Measurements from ENCODE around the gene ERBB4. TPM values are rescaled to one million over a fixed set of nuclear protein-coding genes. Genes with fewer than 3 reads are reported as not detected.

ERBB4 gene
- total and polyA plus RNA-seq, 5 donors: 4.3 to 38.8 (median 33.4) TPM

GRCh38 chr2:212337036-212337435 lies 201.6 kb downstream of the ERBB4 start:
- H3K4me1 ChIP-seq (ENCODE audit: control insufficient read depth, insufficient read depth, low read length): no peaks in the 10 kb centered on the region
- H3K9me3 ChIP-seq (ENCODE audit: control insufficient read depth, low read length): no peaks in the 10 kb centered on the region
- 47% methylated on average over 2 of the region's 2 CpGs for WGBS
- no peak overlapping the region for H3K4me3 ChIP-seq (ENCODE audit: low read length)
- no peaks in the 10 kb centered on the region for H3K27me3 ChIP-seq (ENCODE audit: control insufficient read depth, insufficient read depth)
- DNase-seq (no peak), ATAC-seq (no peak)
- H3K27ac ChIP-seq (ENCODE audit: low read length): no peak overlapping the region
- intact Hi-C loops (cut with DNase I): no loop called here

- no peaks in the 10 kb centered on the region for H3K27me3 ChIP-seq (ENCODE audit: control insufficient read depth, insufficient read depth)
- 45% methylated on average over 4 of the region's 4 CpGs for WGBS
- DNase-seq (peak; percentile 11 to 42 (median 13)), ATAC-seq (peak; percentile 32 to 64)
- no peak overlapping the region for H3K27ac ChIP-seq (ENCODE audit: low read length)
- H3K4me1 ChIP-seq (ENCODE audit: control insufficient read depth, insufficient read depth, low read length): no peaks in the 10 kb centered on the region
- intact Hi-C loops (cut with DNase I): no loop called here
- no peak overlapping the region for H3K4me3 ChIP-seq (ENCODE audit: low read length)
- no peaks in the 10 kb centered on the region for H3K9me3 ChIP-seq (ENCODE audit: control insufficient read depth, low read length)
These were observed 208.3 kb downstream of the ERBB4 start for GRCh38 chr2:212330263-212330662.

- no peak for ATAC-seq
These were observed 209.7 kb downstream of the ERBB4 start for GRCh38 chr2:212328712-212329496.

DNA sequence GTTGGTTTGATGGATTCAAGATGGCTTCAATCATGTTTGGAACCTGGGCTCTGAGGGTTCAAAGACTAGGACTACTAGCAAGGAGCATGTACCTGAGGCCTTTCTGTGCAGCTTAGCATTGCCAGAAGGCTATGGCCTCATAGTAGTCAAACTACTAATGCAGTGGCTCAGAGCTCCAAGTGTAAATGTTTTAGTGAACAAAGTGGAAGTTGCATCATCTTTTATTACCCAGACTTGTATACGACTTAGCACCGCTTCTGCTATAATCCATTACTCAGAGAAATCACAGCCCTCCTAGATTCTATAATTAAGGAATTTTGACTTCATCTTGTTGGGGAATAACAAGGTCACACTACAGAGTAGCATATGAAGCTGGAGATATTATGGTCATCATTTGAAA lies 210.5 kb downstream of the ERBB4 start:
- ATAC-seq (no peak), DNase-seq (no peak)
- no peaks in the 10 kb centered on the region for H3K4me1 ChIP-seq (ENCODE audit: control insufficient read depth, insufficient read depth, low read length)
- no peak overlapping the region for H3K4me3 ChIP-seq (ENCODE audit: low read length)
- H3K9me3 ChIP-seq (ENCODE audit: control insufficient read depth, low read length): no peaks in the 10 kb centered on the region
- no peak overlapping the region for H3K27ac ChIP-seq (ENCODE audit: low read length)
- WGBS: 71% methylated on average over 2 of the region's 2 CpGs
- intact Hi-C loops (cut with DNase I): no loop called here
- no peaks in the 10 kb centered on the region for H3K27me3 ChIP-seq (ENCODE audit: control insufficient read depth, insufficient read depth)

More at GRCh38 chr2:212328712-212329496, 209.7 kb downstream of the ERBB4 start:
- no peak overlapping the region for H3K4me3 ChIP-seq (ENCODE audit: low read length)
- no peaks in the 10 kb centered on the region for H3K27me3 ChIP-seq (ENCODE audit: control insufficient read depth, insufficient read depth)
- no peak for DNase-seq
- intact Hi-C loops (cut with DNase I): no loop called here
- H3K27ac ChIP-seq (ENCODE audit: low read length): no peak overlapping the region
- H3K9me3 ChIP-seq (ENCODE audit: control insufficient read depth, low read length): no peaks in the 10 kb centered on the region
- H3K4me1 ChIP-seq (ENCODE audit: control insufficient read depth, insufficient read depth, low read length): no peaks in the 10 kb centered on the region

GRCh38 chr2:212327171-212327809 lies 211.3 kb downstream of the ERBB4 start:
- Histone ChIP-seq H3K27me3 (ENCODE audit: control insufficient read depth, insufficient read depth) (no peaks in the 10 kb centered on the region), H3K4me1 (ENCODE audit: control insufficient read depth, insufficient read depth, low read length) (no peaks in the 10 kb centered on the region), H3K4me3 (ENCODE audit: low read length) (no peak overlapping the region), H3K9me3 (ENCODE audit: control insufficient read depth, low read length) (no peaks in the 10 kb centered on the region), H3K27ac (ENCODE audit: low read length) (no peak overlapping the region)
- DNase-seq: no peak
- intact Hi-C loops (cut with DNase I): no loop called here
- ATAC-seq: no peak
- WGBS: 79% methylated on average over 4 of the region's 4 CpGs

GRCh38 chr2:212318636-212319035 lies 220.0 kb downstream of the ERBB4 start:
- Histone ChIP-seq H3K4me3 (ENCODE audit: low read length) (no peak overlapping the region), H3K9me3 (ENCODE audit: control insufficient read depth, low read length) (no peaks in the 10 kb centered on the region), H3K27me3 (ENCODE audit: control insufficient read depth, insufficient read depth) (no peaks in the 10 kb centered on the region), H3K27ac (ENCODE audit: low read length) (no peak overlapping the region), H3K4me1 (ENCODE audit: control insufficient read depth, insufficient read depth, low read length) (no peaks in the 10 kb centered on the region)
- intact Hi-C loops (cut with DNase I): no loop called here
- ATAC-seq (no peak), DNase-seq (no peak)
- 79% methylated on average over 2 of the region's 2 CpGs for WGBS

GRCh38 chr2:212314680-212315079 lies 223.9 kb downstream of the ERBB4 start:
- no peak overlapping the region for H3K4me3 ChIP-seq (ENCODE audit: low read length)
- ATAC-seq (no peak), DNase-seq (no peak)
- intact Hi-C loops (cut with DNase I): no loop called here
- no peaks in the 10 kb centered on the region for H3K4me1 ChIP-seq (ENCODE audit: control insufficient read depth, insufficient read depth, low read length)
- no peaks in the 10 kb centered on the region for H3K9me3 ChIP-seq (ENCODE audit: control insufficient read depth, low read length)
- no peak overlapping the region for H3K27ac ChIP-seq (ENCODE audit: low read length)
- H3K27me3 ChIP-seq (ENCODE audit: control insufficient read depth, insufficient read depth): no peaks in the 10 kb centered on the region

GRCh38 chr2:212311807-212312404 lies 226.7 kb downstream of the ERBB4 start:
- DNase-seq (no peak), ATAC-seq (no peak)
- Histone ChIP-seq H3K27me3 (ENCODE audit: control insufficient read depth, insufficient read depth) (no peaks in the 10 kb centered on the region), H3K27ac (ENCODE audit: low read length) (no peak overlapping the region), H3K9me3 (ENCODE audit: control insufficient read depth, low read length) (no peaks in the 10 kb centered on the region), H3K4me3 (ENCODE audit: low read length) (no peak overlapping the region), H3K4me1 (ENCODE audit: control insufficient read depth, insufficient read depth, low read length) (no peaks in the 10 kb centered on the region)
- 81% methylated on average over 3 of the region's 3 CpGs for WGBS
- intact Hi-C loops (cut with DNase I): no loop called here

GRCh38 chr2:212299943-212300342 lies 238.7 kb downstream of the ERBB4 start:
- WGBS: 91% methylated on average over 2 of the region's 2 CpGs
- ATAC-seq: no peak
- intact Hi-C loops (cut with DNase I): no loop called here

DNA sequence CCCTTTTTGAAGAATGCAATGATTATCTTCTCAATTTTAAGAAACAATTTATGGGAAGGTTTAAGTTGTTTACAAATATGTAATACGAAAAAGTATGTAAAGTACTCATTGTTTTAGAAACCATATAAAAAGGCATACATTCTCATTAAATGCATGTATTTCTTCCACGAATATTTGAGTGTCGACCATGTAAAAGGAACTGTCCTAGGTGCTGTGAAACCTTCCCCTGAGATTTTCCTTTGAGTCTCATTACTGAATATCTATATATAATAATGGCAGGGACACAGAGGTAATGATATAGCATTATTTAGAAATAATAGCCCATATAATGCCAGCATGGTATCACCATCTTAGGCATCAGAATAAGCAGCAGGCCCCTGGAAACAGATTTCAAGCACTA lies 239.3 kb downstream of the ERBB4 start:
- no peak overlapping the region for H3K27ac ChIP-seq (ENCODE audit: low read length)
- DNase-seq (no peak), ATAC-seq (no peak)
- no peaks in the 10 kb centered on the region for H3K4me1 ChIP-seq (ENCODE audit: control insufficient read depth, insufficient read depth, low read length)
- 45% methylated on average over 3 of the region's 3 CpGs for WGBS
- intact Hi-C loops (cut with DNase I): no loop called here
- no peaks in the 10 kb centered on the region for H3K27me3 ChIP-seq (ENCODE audit: control insufficient read depth, insufficient read depth)
- no peaks in the 10 kb centered on the region for H3K9me3 ChIP-seq (ENCODE audit: control insufficient read depth, low read length)
- no peak overlapping the region for H3K4me3 ChIP-seq (ENCODE audit: low read length)

More at GRCh38 chr2:212299943-212300342, 238.7 kb downstream of the ERBB4 start:
- no peak overlapping the region for H3K27ac ChIP-seq (ENCODE audit: low read length)
- no peak for DNase-seq
- H3K4me3 ChIP-seq (ENCODE audit: low read length): no peak overlapping the region
- no peaks in the 10 kb centered on the region for H3K27me3 ChIP-seq (ENCODE audit: control insufficient read depth, insufficient read depth)
- H3K4me1 ChIP-seq (ENCODE audit: control insufficient read depth, insufficient read depth, low read length): no peaks in the 10 kb centered on the region
- no peaks in the 10 kb centered on the region for H3K9me3 ChIP-seq (ENCODE audit: control insufficient read depth, low read length)

DNA sequence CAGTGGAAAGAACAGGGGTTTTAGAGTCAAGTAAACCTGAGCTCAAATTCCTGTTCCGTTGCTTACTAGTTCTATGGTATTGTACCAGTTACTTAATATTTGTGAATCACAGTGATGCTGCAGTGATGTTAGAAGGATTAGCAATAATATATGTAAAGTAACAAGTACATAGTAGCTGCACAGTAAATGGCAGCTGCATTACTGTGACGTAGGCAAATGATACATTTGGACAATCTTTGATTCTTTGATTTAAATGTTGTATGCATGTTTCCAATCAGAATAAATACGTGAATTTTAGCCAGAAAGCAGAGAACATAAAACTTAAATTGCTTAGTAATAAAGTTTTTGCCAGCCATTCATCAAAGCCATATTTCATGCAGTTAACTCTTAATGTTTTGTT lies 243.0 kb downstream of the ERBB4 start:
- Histone ChIP-seq H3K27me3 (ENCODE audit: control insufficient read depth, insufficient read depth) (no peaks in the 10 kb centered on the region), H3K4me1 (ENCODE audit: control insufficient read depth, insufficient read depth, low read length) (no peaks in the 10 kb centered on the region), H3K9me3 (ENCODE audit: control insufficient read depth, low read length) (no peaks in the 10 kb centered on the region), H3K27ac (ENCODE audit: low read length) (no peak overlapping the region), H3K4me3 (ENCODE audit: low read length) (no peak overlapping the region)
- ATAC-seq (no peak), DNase-seq (no peak)
- WGBS: 73% methylated on average over 3 of the region's 3 CpGs
- intact Hi-C loops (cut with DNase I): no loop called here

Measured in right cardiac atrium (tissue), 5 donors.